SK-N-SH treated with all-trans-retinoic acid at 6 μM for 48 hours (cell line): ENCODE data around the gene WNK2.

Experiments
- ATAC-seq: fragments of 200-7000 bp; cut with Tn5 transposase; 3 replicates; pipeline ENCODE4 v1.9.1; 2020; ENCODE audit warnings: mild to moderate bottlenecking, moderate library complexity
- ARNTL ChIP-seq: fragments of 450-650 bp; formaldehyde crosslinking; IDR thresholded peaks from 2 replicates; pipeline ENCODE4 v1.5.0; 2020; ENCODE audit warnings: low read depth, mild to moderate bottlenecking, moderate library complexity, borderline replicate concordance
- BACH2 ChIP-seq: fragments of 250-450 bp; sonication (Bioruptor Pico); IDR thresholded peaks from 2 replicates; pipeline ENCODE4 v1.9.0; 2021; ENCODE audit warnings: mild to moderate bottlenecking, borderline replicate concordance
- CSDC2 ChIP-seq: fragments of 250-450 bp; sonication (Bioruptor Pico); IDR thresholded peaks from 2 replicates; pipeline ENCODE4 v1.5.0; 2020; ENCODE audit warnings: mild to moderate bottlenecking, moderate library complexity
- ESRRG ChIP-seq: fragments of 250-450 bp; sonication (Bioruptor Pico); IDR thresholded peaks from 2 replicates; pipeline ENCODE4 v1.6.1; 2021; ENCODE audit warnings: mild to moderate bottlenecking
- GLIS3 ChIP-seq: fragments of 250-450 bp; sonication (Bioruptor Pico); IDR thresholded peaks from 2 replicates; pipeline ENCODE4 v1.5.0; 2020; ENCODE audit warnings: mild to moderate bottlenecking, moderate library complexity
- ISL1 ChIP-seq: fragments of 250-450 bp; sonication (Bioruptor Pico); IDR thresholded peaks from 2 replicates; pipeline ENCODE4 v2.1.2; 2022; ENCODE audit warnings: mild to moderate bottlenecking, moderate library complexity
- OSR1 ChIP-seq: fragments of 250-450 bp; sonication (Bioruptor Pico); IDR thresholded peaks from 2 replicates; pipeline ENCODE4 v1.8.0; 2022; ENCODE audit warnings: moderate library complexity, mild to moderate bottlenecking, inconsistent platforms
- PPARA ChIP-seq: fragments of 250-450 bp; sonication (Bioruptor Pico); IDR thresholded peaks from 2 replicates; pipeline ENCODE4 v1.5.0; 2020; ENCODE audit warnings: mild to moderate bottlenecking, borderline replicate concordance
- RARB ChIP-seq: fragments of 250-450 bp; sonication (Bioruptor Pico); IDR thresholded peaks from 2 replicates; pipeline ENCODE4 v1.8.0; 2021; ENCODE audit warnings: mild to moderate bottlenecking, moderate library complexity
- SNAI2 ChIP-seq: fragments of 250-450 bp; sonication (Bioruptor Pico); IDR thresholded peaks from 2 replicates; pipeline ENCODE4 v1.5.0; 2020; ENCODE audit warnings: mild to moderate bottlenecking, moderate library complexity
- TCF4 ChIP-seq: fragments of 250-450 bp; sonication (Bioruptor Pico); IDR thresholded peaks from 2 replicates; pipeline ENCODE4 v1.8.0; 2021; ENCODE audit warnings: mild to moderate bottlenecking, moderate library complexity, borderline replicate concordance
- TOX ChIP-seq: fragments of 250-450 bp; sonication (Bioruptor Pico); IDR thresholded peaks from 2 replicates; pipeline ENCODE4 v1.8.0; 2021; ENCODE audit warnings: mild to moderate bottlenecking, moderate library complexity, borderline replicate concordance
- ZC3H10 ChIP-seq: fragments of 250-450 bp; sonication (Bioruptor Pico); IDR thresholded peaks from 2 replicates; pipeline ENCODE4 v1.5.1; 2021; ENCODE audit warnings: mild to moderate bottlenecking, moderate library complexity
- ZFP30 ChIP-seq: fragments of 450-650 bp; formaldehyde crosslinking; IDR thresholded peaks from 2 replicates; pipeline ENCODE4 v1.5.0; 2022; ENCODE audit warnings: mild to moderate bottlenecking, moderate library complexity
- ZNF565 ChIP-seq: fragments of 450-650 bp; formaldehyde crosslinking; conservative IDR thresholded peaks from 2 replicates; pipeline ENCODE4 v1.5.0; 2020; ENCODE audit warnings: low read depth, mild to moderate bottlenecking, moderate library complexity
- ZNF70 ChIP-seq: fragments of 450-650 bp; formaldehyde crosslinking; IDR thresholded peaks from 2 replicates; pipeline ENCODE4 v1.5.0; 2020; ENCODE audit warnings: mild to moderate bottlenecking, moderate library complexity
- ZNF8 ChIP-seq: fragments of 450-650 bp; formaldehyde crosslinking; IDR thresholded peaks from 2 replicates; pipeline ENCODE4 v1.5.0; 2020; ENCODE audit warnings: mild to moderate bottlenecking, moderate library complexity
- TF ChIP-seq, protein P1 (sequence below): fragments of 250-450 bp; sonication (Bioruptor Pico); IDR thresholded peaks from 2 replicates; pipeline ENCODE4 v1.8.0; 2020; ENCODE audit warnings: mild to moderate bottlenecking, moderate library complexity, borderline replicate concordance
- TF ChIP-seq, protein P2 (sequence below): fragments of 250-450 bp; sonication (Bioruptor Pico); IDR thresholded peaks from 2 replicates; pipeline ENCODE4 v1.5.0; 2020; ENCODE audit warnings: mild to moderate bottlenecking, moderate library complexity
- TF ChIP-seq, protein P3 (sequence below): fragments of 250-450 bp; sonication (Bioruptor Pico); IDR thresholded peaks from 2 replicates; pipeline ENCODE4 v1.8.0; 2021; ENCODE audit warnings: low read depth, mild to moderate bottlenecking, moderate library complexity, borderline replicate concordance
- TF ChIP-seq, protein P4 (sequence below): fragments of 250-450 bp; sonication (Bioruptor Pico); IDR thresholded peaks from 2 replicates; pipeline ENCODE4 v1.5.1; 2021; ENCODE audit warnings: mild to moderate bottlenecking, moderate library complexity

The WNK2 gene

DNA sequence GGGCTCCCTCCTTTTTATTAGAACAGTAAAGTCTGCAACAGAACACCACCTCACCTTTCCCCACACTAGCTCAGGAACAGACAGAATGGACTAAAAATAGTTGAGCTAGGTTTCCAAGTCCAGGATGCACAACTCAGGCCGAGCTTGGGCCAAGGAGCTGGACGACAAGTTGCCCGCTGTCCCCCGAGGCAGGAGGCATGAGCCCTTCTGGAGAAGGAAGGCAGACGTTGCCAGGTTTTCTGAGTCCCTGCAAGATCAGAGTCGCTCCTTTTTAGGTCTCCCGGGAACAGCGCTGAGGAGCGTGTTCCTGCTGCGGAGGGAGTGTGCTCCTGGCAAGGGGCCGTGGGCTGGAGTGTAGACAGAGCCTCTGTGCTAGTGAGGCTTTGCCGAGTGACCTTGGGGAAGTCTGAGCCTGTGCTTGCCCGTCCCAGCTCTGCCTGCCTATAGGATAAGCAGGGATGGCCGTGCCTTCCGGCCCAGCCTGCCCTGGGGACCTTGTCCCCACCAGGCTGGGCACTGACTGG, 121.6 kb downstream of the WNK2 start:
- TF ChIP-seq ZNF70: no peak
- no peak for TF ChIP-seq BACH2 (CRISPR knock-in tag)
- no peak for TF ChIP-seq RARB (CRISPR knock-in tag)
- TF ChIP-seq, protein P1, sequence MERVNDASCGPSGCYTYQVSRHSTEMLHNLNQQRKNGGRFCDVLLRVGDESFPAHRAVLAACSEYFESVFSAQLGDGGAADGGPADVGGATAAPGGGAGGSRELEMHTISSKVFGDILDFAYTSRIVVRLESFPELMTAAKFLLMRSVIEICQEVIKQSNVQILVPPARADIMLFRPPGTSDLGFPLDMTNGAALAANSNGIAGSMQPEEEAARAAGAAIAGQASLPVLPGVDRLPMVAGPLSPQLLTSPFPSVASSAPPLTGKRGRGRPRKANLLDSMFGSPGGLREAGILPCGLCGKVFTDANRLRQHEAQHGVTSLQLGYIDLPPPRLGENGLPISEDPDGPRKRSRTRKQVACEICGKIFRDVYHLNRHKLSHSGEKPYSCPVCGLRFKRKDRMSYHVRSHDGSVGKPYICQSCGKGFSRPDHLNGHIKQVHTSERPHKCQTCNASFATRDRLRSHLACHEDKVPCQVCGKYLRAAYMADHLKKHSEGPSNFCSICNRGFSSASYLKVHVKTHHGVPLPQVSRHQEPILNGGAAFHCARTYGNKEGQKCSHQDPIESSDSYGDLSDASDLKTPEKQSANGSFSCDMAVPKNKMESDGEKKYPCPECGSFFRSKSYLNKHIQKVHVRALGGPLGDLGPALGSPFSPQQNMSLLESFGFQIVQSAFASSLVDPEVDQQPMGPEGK (CRISPR knock-in tag): no peak
- no peak for TF ChIP-seq TCF4 (CRISPR knock-in tag)
- no peak for TF ChIP-seq ISL1 (CRISPR knock-in tag)
- no peak for TF ChIP-seq PPARA
- TF ChIP-seq, protein P2, sequence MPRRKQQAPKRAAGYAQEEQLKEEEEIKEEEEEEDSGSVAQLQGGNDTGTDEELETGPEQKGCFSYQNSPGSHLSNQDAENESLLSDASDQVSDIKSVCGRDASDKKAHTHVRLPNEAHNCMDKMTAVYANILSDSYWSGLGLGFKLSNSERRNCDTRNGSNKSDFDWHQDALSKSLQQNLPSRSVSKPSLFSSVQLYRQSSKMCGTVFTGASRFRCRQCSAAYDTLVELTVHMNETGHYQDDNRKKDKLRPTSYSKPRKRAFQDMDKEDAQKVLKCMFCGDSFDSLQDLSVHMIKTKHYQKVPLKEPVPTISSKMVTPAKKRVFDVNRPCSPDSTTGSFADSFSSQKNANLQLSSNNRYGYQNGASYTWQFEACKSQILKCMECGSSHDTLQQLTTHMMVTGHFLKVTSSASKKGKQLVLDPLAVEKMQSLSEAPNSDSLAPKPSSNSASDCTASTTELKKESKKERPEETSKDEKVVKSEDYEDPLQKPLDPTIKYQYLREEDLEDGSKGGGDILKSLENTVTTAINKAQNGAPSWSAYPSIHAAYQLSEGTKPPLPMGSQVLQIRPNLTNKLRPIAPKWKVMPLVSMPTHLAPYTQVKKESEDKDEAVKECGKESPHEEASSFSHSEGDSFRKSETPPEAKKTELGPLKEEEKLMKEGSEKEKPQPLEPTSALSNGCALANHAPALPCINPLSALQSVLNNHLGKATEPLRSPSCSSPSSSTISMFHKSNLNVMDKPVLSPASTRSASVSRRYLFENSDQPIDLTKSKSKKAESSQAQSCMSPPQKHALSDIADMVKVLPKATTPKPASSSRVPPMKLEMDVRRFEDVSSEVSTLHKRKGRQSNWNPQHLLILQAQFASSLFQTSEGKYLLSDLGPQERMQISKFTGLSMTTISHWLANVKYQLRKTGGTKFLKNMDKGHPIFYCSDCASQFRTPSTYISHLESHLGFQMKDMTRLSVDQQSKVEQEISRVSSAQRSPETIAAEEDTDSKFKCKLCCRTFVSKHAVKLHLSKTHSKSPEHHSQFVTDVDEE (CRISPR knock-in tag): no peak
- TF ChIP-seq ZNF565 (CRISPR knock-in tag): no peak
- TF ChIP-seq, protein P3, sequence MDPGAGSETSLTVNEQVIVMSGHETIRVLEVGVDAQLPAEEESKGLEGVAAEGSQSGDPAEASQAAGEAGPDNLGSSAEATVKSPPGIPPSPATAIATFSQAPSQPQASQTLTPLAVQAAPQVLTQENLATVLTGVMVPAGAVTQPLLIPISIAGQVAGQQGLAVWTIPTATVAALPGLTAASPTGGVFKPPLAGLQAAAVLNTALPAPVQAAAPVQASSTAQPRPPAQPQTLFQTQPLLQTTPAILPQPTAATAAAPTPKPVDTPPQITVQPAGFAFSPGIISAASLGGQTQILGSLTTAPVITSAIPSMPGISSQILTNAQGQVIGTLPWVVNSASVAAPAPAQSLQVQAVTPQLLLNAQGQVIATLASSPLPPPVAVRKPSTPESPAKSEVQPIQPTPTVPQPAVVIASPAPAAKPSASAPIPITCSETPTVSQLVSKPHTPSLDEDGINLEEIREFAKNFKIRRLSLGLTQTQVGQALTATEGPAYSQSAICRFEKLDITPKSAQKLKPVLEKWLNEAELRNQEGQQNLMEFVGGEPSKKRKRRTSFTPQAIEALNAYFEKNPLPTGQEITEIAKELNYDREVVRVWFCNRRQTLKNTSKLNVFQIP (CRISPR knock-in tag): no peak
- TF ChIP-seq ARNTL: no peak
- ATAC-seq: no peak

DNA sequence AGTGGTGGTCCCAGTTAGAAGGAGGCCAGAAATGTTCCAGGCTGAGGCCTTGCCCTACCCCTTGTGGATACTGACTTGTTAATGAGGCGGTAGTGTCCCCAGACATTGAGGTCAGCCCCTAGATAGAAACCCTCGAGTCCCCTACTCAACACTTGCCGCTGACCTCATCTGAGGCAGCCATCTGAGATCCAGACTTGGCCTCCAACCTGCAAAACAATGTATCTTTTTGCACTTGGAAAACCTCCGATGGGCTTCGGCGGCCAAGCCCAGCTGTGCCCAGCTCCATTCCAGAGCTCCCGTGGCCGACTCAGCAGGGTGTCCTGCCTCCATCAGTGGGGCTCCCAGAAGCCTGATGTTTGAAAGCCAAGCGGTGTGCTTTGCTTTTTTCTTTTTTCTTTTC, 122.1 kb downstream of the WNK2 start:
- ATAC-seq: no peak

DNA sequence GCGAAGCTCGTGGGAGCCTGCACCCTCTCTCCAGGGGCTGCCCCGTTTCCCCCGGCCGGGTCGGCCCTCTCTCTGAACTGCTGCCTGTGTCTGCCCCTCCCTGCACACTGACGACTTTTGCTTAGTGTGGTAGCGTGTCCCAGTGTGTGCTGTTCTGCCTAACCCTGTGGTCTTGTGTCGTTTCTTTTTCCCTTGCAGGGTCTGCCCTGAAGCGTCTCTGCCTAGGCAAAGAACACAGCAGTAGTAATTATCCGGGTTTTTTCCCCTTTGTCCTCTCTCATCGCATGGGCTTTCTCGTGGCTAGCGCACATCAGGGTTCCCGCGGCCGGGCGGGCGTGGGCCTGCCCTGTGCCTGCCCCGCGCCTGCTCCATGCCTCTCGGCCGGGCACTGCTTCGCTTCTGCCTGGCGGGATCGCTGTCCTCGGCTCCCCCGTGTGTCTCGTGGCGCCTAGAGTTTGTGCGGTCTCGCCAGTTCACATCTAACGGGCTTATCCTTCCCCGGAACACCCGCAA, 122.7 kb downstream of the WNK2 start:
- ATAC-seq: no peak
- TF ChIP-seq, protein P3 (CRISPR knock-in tag): no peak
- TF ChIP-seq PPARA (no peak), ZNF70 (no peak), ZC3H10 (CRISPR knock-in tag) (no peak), SNAI2 (CRISPR knock-in tag) (no peak), ZFP30 (no peak), BACH2 (CRISPR knock-in tag) (no peak), TOX (CRISPR knock-in tag) (no peak), GLIS3 (CRISPR knock-in tag) (no peak)
- TF ChIP-seq, protein P1 (CRISPR knock-in tag): no peak

More for the DNA sequence above, 122.1 kb downstream of the WNK2 start:
- TF ChIP-seq ISL1 (CRISPR knock-in tag) (no peak), ZFP30 (no peak), RARB (CRISPR knock-in tag) (no peak), SNAI2 (CRISPR knock-in tag) (no peak), PPARA (no peak), ZC3H10 (CRISPR knock-in tag) (no peak), OSR1 (CRISPR knock-in tag) (no peak), ARNTL (no peak), ESRRG (CRISPR knock-in tag) (no peak), GLIS3 (CRISPR knock-in tag) (no peak), CSDC2 (CRISPR knock-in tag) (no peak), ZNF8 (no peak)
- TF ChIP-seq, protein P4, sequence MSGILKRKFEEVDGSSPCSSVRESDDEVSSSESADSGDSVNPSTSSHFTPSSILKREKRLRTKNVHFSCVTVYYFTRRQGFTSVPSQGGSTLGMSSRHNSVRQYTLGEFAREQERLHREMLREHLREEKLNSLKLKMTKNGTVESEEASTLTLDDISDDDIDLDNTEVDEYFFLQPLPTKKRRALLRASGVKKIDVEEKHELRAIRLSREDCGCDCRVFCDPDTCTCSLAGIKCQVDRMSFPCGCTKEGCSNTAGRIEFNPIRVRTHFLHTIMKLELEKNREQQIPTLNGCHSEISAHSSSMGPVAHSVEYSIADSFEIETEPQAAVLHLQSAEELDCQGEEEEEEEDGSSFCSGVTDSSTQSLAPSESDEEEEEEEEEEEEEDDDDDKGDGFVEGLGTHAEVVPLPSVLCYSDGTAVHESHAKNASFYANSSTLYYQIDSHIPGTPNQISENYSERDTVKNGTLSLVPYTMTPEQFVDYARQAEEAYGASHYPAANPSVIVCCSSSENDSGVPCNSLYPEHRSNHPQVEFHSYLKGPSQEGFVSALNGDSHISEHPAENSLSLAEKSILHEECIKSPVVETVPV (CRISPR knock-in tag): no peak
- TF ChIP-seq, protein P1 (CRISPR knock-in tag): no peak
